Tibial nerve (tissue), 4 donors: ENCODE data around the gene RNF157. TPM values are rescaled to one million over a fixed set of nuclear protein-coding genes. Genes with fewer than 3 reads are reported as not detected.

ENCODE experiments used
- DNase-seq, 2 donors: peaks; one replicate each; pipeline ENCODE4 v3.0.0-alpha.2; 2019; ENCODE audit warnings: low spot score in 2 of 2
- H3K27ac ChIP-seq, 4 donors: fragments of 200-600 bp; sonication (generic) in 3 of 4; one replicate each; pipeline ENCODE4 v1.5.1; 2017 to 2019; ENCODE audit warnings: mild to moderate bottlenecking in 1 of 4
- H3K27me3 ChIP-seq, 2 donors: fragments of 200-600 bp; sonication (generic) in 1 of 2; one replicate each; pipeline versions ENCODE4 v1.5.1 to v1.6.0; 2017 to 2019
- H3K36me3 ChIP-seq, 3 donors: fragments of 200-600 bp; sonication (generic); one replicate each; pipeline ENCODE4 v1.5.1; 2018 to 2019
- H3K4me1 ChIP-seq, 4 donors: fragments of 200-600 bp; sonication (generic) in 3 of 4; one replicate each; pipeline ENCODE4 v1.5.1; 2017 to 2019
- H3K4me3 ChIP-seq, 4 donors: fragments of 200-600 bp; sonication (generic) in 3 of 4; one replicate each; pipeline ENCODE4 v1.5.1; 2017 to 2019; ENCODE audit warnings: mild to moderate bottlenecking in 1 of 4, moderate library complexity in 1 of 4
- H3K9me3 ChIP-seq, 4 donors: fragments of 200-600 bp; sonication (generic) in 3 of 4; one replicate each; pipeline ENCODE4 v1.5.1; 2017 to 2019
- CTCF ChIP-seq, 5 experiments: fragments of 200-600 bp in 3 of 5; fragments of 450-650 bp in 2 of 5; sonication (generic) in 3 of 5; IDR thresholded peaks; one replicate each; pipeline ENCODE4 v1.5.1; 2016 to 2019; ENCODE audit warnings: antibody characterized with exemption in 5 of 5, mild to moderate bottlenecking in 3 of 5, moderate library complexity in 2 of 5
- EP300 ChIP-seq, 2 donors: sonication (generic); formaldehyde crosslinking; IDR thresholded peaks; one replicate each; pipeline ENCODE4 v1.6.1; 2017; ENCODE audit warnings: antibody characterized with exemption in 2 of 2, mild to moderate bottlenecking in 1 of 2
- POLR2A ChIP-seq, 2 donors: fragments of 450-650 bp; IDR thresholded peaks; one replicate each; pipeline ENCODE4 v1.6.1; 2017; ENCODE audit warnings: antibody characterized with exemption in 2 of 2, mild to moderate bottlenecking in 2 of 2, moderate library complexity in 2 of 2
- WGBS, 2 donors: methylation state at CpG; one replicate each; pipeline ENCODE4 v1.1.5; 2018; 5-methylcytosine and 5-hydroxymethylcytosine counted together
- total RNA-seq, 4 donors: library from RNA; depleted of rRNA; stranded (reverse); fragments of >200 nt; gene quantifications; one replicate each; pipeline ENCODE4 v1.1.0, GENCODE V29; 2016

Gene RNF157
- total RNA-seq, 4 donors from 2014 or later: 11.1 to 18.9 (median 15.2) TPM

DNA sequence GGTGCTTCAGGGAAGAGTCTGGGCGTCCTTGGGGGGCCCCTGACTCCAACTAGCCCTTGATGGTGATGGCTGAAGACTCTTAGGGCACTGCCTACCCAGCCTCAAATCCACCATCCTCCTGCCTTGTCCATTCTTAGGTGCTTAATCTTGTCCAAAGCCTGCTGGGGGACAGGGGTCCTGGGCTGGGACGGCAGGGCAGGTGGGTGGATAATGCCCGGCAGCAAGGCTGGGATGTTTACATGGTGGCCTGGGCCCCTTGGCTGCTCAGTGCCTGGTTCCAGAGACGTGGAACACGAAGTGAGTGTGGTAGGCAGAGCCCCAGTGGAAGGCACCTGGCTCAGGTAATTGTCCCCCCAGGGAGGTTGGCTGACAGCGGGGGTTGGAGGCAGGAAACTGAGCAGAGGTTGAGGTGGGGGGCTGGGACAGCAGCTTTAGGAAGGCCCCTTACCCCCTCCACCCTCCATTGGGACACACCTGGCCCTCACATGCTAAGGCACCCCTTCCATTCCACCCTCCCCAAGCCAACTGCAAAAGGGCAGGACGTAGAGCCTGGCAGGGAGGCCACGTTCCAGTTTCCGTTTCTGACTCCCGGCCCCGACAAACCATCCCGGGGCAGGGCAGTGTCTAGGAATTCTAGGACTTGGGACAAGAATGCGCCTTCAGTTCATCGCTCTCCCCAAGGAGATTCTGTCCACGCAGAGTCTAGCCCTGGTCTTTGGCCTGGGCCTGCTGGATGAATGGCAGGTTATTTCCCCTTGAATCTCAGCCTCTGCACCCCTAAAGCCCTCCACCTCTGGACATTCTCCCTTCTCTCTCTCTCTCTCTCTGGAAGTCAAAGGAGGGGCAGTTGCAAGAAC lies 101.2 kb downstream of the RNF157 start:
- Histone ChIP-seq H3K9me3 (no peaks in the 10 kb centered on the region), H3K27ac (no peak overlapping the region), H3K27me3 (peaks cover 2 to 69% of the 10 kb centered on the region in 2 donors), H3K4me3 (no peak overlapping the region), H3K4me1 (peaks cover 3 to 49% (median 22%) of the 10 kb centered on the region in 4 donors), H3K36me3 (no peaks in the 10 kb centered on the region)
- no peak for DNase-seq
- no peak for TF ChIP-seq EP300 (IDR thresholded peaks at IDR 0.05)
- TF ChIP-seq POLR2A (IDR thresholded peaks at IDR 0.05): no peak
- no peak for TF ChIP-seq CTCF (IDR thresholded peaks at IDR 0.05)
- 49 to 57% methylated on average over 13 to 15 of the region's 15 CpGs for WGBS, 2 donors

DNA sequence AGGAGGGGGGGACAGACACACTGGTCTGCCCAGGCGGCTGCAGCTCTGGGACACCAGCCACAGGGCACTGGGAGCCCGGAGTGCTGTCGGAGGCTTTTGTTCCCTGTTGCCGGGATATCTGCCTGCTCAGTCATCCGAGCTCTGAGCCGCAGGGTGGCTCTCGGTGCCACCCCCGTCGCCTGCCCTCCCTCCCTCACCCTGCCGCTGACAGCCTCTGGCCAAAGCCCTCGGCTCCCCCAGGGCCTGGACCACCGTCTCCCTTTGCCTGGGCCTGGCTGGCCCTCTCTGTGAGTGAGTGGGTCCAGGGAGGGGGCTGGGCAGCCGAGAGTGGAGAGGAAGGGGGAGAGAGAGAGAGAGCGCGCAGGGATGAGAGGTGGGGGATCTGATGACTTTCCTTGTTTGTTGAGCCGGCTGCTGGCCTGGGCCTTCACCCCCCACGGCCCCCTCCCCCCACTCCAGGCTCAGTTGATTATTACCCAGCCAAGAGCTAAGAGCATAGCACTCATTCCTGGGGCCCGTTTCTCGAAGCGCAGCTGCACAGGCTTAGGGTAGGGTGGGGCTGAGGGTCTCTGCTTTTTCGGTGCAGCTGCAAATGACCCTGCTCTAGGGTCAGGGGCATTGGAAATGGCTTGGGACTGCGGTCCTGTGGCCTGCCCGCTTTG lies 101.9 kb downstream of the RNF157 start:
- H3K4me3 ChIP-seq: no peak overlapping the region
- DNase-seq: no peak
- H3K9me3 ChIP-seq: no peaks in the 10 kb centered on the region
- 44 to 47% methylated on average over 23 of the region's 23 CpGs for WGBS, 2 donors
- no peak overlapping the region for H3K27ac ChIP-seq
- H3K4me1 ChIP-seq: peaks cover 3 to 49% (median 22%) of the 10 kb centered on the region in 4 donors
- TF ChIP-seq CTCF (IDR thresholded peaks at IDR 0.05): no peak
- TF ChIP-seq EP300 (IDR thresholded peaks at IDR 0.05): no peak
- TF ChIP-seq POLR2A (IDR thresholded peaks at IDR 0.05): no peak
- H3K27me3 ChIP-seq: peaks cover 2 to 76% of the 10 kb centered on the region in 2 donors
- no peaks in the 10 kb centered on the region for H3K36me3 ChIP-seq

DNA sequence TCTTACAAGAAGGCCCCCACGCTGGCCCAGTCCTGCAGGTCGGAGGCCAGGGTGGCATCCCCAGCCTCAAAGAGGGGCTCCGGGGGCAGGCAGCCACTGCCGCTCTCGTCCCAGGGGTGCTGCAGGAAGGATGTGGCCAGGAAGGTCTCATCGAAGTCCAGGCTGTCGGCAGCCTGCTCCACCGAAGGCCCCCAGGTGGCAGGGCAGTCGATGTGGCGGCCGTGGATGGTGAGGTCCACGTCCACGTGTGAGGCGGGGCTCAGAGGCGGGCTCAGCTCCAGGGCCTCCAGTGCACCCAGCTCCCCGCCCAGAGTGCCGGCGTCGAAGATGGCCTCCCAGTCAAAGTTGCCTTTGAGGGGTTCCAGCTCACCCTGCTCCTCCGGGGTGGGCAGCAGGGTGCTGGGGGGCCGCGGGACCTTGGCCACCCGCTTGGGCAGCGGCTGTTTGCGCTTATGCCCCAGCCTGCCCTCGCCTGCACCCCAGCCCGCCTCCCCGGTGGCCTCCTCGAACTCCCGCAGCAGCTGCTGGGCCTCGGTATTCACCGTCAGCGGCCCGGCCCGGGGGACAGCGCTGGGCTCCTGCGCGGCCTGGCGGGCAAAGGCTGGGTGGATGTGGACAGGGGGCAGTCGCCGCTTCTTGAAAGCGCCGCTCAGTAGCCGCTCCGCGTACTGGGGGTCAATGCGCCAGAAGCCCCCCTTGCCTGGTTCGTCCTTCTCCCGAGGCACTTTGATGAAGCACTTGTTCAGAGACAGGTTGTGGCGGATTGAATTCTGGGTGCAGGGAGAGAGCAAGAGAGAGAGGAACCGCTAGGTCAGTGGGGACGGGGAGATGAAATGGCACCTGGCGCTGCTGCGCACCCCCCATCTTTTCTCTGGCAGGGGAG lies 102.7 kb downstream of the RNF157 start:
- WGBS, 2 donors: 48 to 57% methylated on average over 35 to 46 of the region's 54 CpGs
- Histone ChIP-seq H3K4me3 (no peak overlapping the region), H3K27ac (no peak overlapping the region), H3K36me3 (no peaks in the 10 kb centered on the region), H3K9me3 (no peaks in the 10 kb centered on the region), H3K4me1 (peaks cover 3 to 49% (median 22%) of the 10 kb centered on the region in 4 donors), H3K27me3 (peaks cover 2 to 84% of the 10 kb centered on the region in 2 donors)
- no peak for DNase-seq
- TF ChIP-seq POLR2A (IDR thresholded peaks at IDR 0.05) (no peak), EP300 (IDR thresholded peaks at IDR 0.05) (no peak), CTCF (IDR thresholded peaks at IDR 0.05) (no peak)

DNA sequence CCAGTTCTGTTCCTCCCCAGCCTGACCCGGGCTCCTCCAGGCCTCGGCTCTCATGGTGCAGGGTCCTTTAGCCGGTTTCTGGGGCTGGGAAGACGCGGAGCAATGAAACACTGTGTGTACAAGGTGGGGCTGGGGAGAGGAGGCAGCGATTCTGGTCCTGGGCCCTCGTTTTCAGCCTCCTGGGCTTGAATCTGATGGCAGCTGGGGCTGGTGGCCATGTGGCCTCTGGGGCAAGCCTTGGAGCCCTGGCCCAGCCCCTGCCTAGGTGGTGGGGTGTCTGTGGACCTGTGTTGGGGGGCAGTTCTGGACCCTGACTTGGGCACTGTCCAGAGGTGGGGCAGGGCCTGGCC lies 103.3 kb downstream of the RNF157 start:
- Histone ChIP-seq H3K27ac (no peak overlapping the region), H3K36me3 (no peaks in the 10 kb centered on the region), H3K27me3 (peaks cover 2 to 90% of the 10 kb centered on the region in 2 donors), H3K9me3 (no peaks in the 10 kb centered on the region), H3K4me1 (peaks cover 3 to 48% (median 21%) of the 10 kb centered on the region in 4 donors), H3K4me3 (no peak overlapping the region)
- 75 to 97% methylated on average over 7 of the region's 7 CpGs for WGBS, 2 donors
- TF ChIP-seq EP300 (IDR thresholded peaks at IDR 0.05): no peak
- TF ChIP-seq POLR2A (IDR thresholded peaks at IDR 0.05): no peak
- no peak for TF ChIP-seq CTCF (IDR thresholded peaks at IDR 0.05)
- no peak for DNase-seq
